Naive thymus-derived CD8-positive, alpha-beta T cell (primary cell): ENCODE results near the gene MICALL2. TPM values are rescaled to one million over a fixed set of nuclear protein-coding genes. Genes with fewer than 3 reads are reported as not detected.
A peak's percentile ranks its signal among the peaks of the same experiment; 100 is the strongest.

Source experiments
- ATAC-seq, 2 donors: fragments of 150-1000 bp; cut with Tn5 transposase in 1 of 2; sonication (Bioruptor Pico), chemical (Tn5 transposase) in 1 of 2; 1 replicate in 1 of 2; 2 replicates in 1 of 2; pipeline ENCODE4 v1.10.0; 2021; ENCODE audit warnings: mild to moderate bottlenecking in 2 of 2, moderate library complexity in 2 of 2
- POLR2A ChIA-PET: fragments of 350-600 bp; sonication (Branson Sonifier 250); formaldehyde crosslinking; loops from one replicate; lab custom pipeline; 2021; ENCODE audit warnings: antibody characterized with exemption; lab: Charles Lee
- DNase-seq, 10 donors: peaks; one replicate each; pipeline versions ENCODE4 v3.0.0 to v3.0.0-alpha.2; 2020 to 2022
- H3K27ac Mint-ChIP-seq, 10 donors: one replicate each; pipeline ENCODE4 v1.8.0; 2020 to 2022; ENCODE audit warnings: mild to moderate bottlenecking in 10 of 10, mixed read lengths in 10 of 10, moderate library complexity in 4 of 10, inconsistent platforms in 1 of 10
- H3K27me3 Mint-ChIP-seq, 5 donors: one replicate each; pipeline ENCODE4 v1.8.0; 2021 to 2022; ENCODE audit warnings: mixed read lengths in 5 of 5
- H3K36me3 Mint-ChIP-seq, 3 donors: one replicate each; pipeline ENCODE4 v1.8.0; 2020 to 2022; ENCODE audit warnings: mixed read lengths in 3 of 3, mild to moderate bottlenecking in 2 of 3, inconsistent platforms in 1 of 3
- H3K4me1 Mint-ChIP-seq, 4 donors: one replicate each; pipeline ENCODE4 v1.8.0; 2021 to 2022; ENCODE audit warnings: mixed read lengths in 4 of 4
- H3K4me3 Mint-ChIP-seq, 10 donors: one replicate each; pipeline ENCODE4 v1.8.0; 2020 to 2022; ENCODE audit warnings: mild to moderate bottlenecking in 10 of 10, mixed read lengths in 10 of 10, moderate library complexity in 6 of 10, inconsistent platforms in 1 of 10
- H3K9me3 Mint-ChIP-seq, 9 donors: one replicate each; pipeline ENCODE4 v1.8.0; 2020 to 2022; ENCODE audit warnings: mixed read lengths in 9 of 9, mild to moderate bottlenecking in 3 of 9, inconsistent platforms in 1 of 9, moderate library complexity in 1 of 9
- polyA plus RNA-seq, 3 donors: library from polyadenylated mRNA; unstranded; fragments of 300-500 nt; fragmentation: Illumina TruSeq; gene quantifications; one replicate each; pipeline ENCODE4 v1.2.3, GENCODE V29; 2021
- total RNA-seq, 8 experiments: library from RNA in 2 of 8; stranded (reverse) in 2 of 8; gene quantifications; one replicate each; pipeline ENCODE4 v1.2.3 and lab custom pipeline; 2021 to 2026

MICALL2 gene
- total and polyA plus RNA-seq, 5 experiments from 2014 or later: 0.85 to 4.6 (median 2.5) TPM; not detected in 1

- H3K9me3 Mint-ChIP-seq: peaks cover 0 to 9% (median under 1%) of the 10 kb centered on the region in 9 donors
- H3K36me3 Mint-ChIP-seq: peaks cover 0 to 5% (median 2%) of the 10 kb centered on the region in 3 donors
- peaks cover 0 to 4% (median 0%) of the 10 kb centered on the region in 4 donors for H3K4me1 Mint-ChIP-seq
- POLR2A ChIA-PET: no interaction called here
- peaks cover 7 to 50% (median 25%) of the 10 kb centered on the region in 5 donors for H3K27me3 Mint-ChIP-seq
- ATAC-seq (no peak), DNase-seq (no peak)
- H3K4me3 Mint-ChIP-seq: no peak overlapping the region
- H3K27ac Mint-ChIP-seq: no peak overlapping the region
These were observed 73.3 kb downstream of the MICALL2 start for GRCh38 chr7:1385809-1386622.

- Mint-ChIP-seq H3K27ac (peak overlapping the region in 1 of 10 donors; percentile 41), H3K4me3 (no peak overlapping the region), H3K27me3 (peaks cover 7 to 48% (median 25%) of the 10 kb centered on the region in 5 donors), H3K4me1 (peaks cover 0 to 4% (median 0%) of the 10 kb centered on the region in 4 donors), H3K9me3 (peaks cover 0 to 9% (median 0%) of the 10 kb centered on the region in 9 donors), H3K36me3 (peaks cover 0 to 5% (median 2%) of the 10 kb centered on the region in 3 donors)
- POLR2A ChIA-PET: no interaction called here
- ATAC-seq (no peak), DNase-seq (no peak)
These were observed 74.0 kb downstream of the MICALL2 start for GRCh38 chr7:1385086-1385808.

Other genes starting within 250 kb of the MICALL2 start
- not detected for gene UNCX, start 226.6 kb downstream of the MICALL2 start, total RNA-seq
- not detected for gene UNCX, start 226.6 kb downstream of the MICALL2 start, polyA plus RNA-seq
- 100 to 1,000 TPM; 129 to 136 TPM for gene INTS1, start 44.9 kb upstream of the MICALL2 start, total RNA-seq
- gene INTS1, start 44.9 kb upstream of the MICALL2 start, polyA plus RNA-seq: 10 to 100 TPM in 2 of 3 donors, 1 to 10 TPM in 1; 9.1 to 24.6 (median 18.5) TPM
- gene MAFK, start 71.2 kb upstream of the MICALL2 start, total RNA-seq: 10 to 100 TPM; 55.1 to 56.1 TPM
- under 1 TPM; 0.33 to 0.56 (median 0.46) TPM for gene MAFK, start 71.2 kb upstream of the MICALL2 start, polyA plus RNA-seq
- gene TMEM184A, start 96.7 kb upstream of the MICALL2 start, total RNA-seq: not detected
- gene TMEM184A, start 96.7 kb upstream of the MICALL2 start, polyA plus RNA-seq: under 1 TPM in 1 of 3 donors, not detected in 2; 0.04 TPM
- gene PSMG3, start 110.6 kb upstream of the MICALL2 start, total RNA-seq: 10 to 100 TPM; 24.3 to 26.1 TPM
- 10 to 100 TPM; 43.5 to 45.8 (median 45.4) TPM for gene PSMG3, start 110.6 kb upstream of the MICALL2 start, polyA plus RNA-seq
- gene ELFN1, start 210.8 kb upstream of the MICALL2 start, total RNA-seq: not detected
- gene ELFN1, start 210.8 kb upstream of the MICALL2 start, polyA plus RNA-seq: not detected